ENCODE results near the gene POTEE. TPM values are rescaled to one million over a fixed set of nuclear protein-coding genes. Genes with fewer than 3 reads are reported as not detected.
"Not testable (repeated sequence)": the region's sequence is repeated elsewhere in the genome, so short reads cannot be mapped to it uniquely, and the experiment has no call there.

Gene POTEE
- total and polyA plus RNA-seq, 10 of the 15 experiments (the other 5 are each of a cell fraction or from before 2014, with no cell fraction given) = 0.02 to 1.2 (median 0.12) TPM; not detected in 1

DNA sequence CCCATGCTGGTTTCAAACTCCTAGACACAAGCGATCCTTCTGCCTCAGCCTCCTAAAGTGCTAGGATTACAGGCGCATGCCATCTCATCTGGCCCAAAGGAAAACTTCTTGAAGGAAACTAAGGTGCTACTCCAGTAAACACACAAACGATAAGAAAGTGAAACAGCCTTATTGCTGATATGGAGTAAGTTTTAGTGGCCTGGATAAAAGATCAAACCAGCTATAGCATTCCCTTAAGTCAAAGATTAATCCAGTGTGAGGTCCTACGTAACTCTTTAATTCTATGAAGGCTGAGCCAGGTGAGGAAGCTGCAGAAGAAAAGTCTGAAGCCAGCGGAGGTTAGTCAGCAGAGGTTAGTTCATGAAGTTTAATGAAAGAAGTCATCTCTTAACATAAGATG lies 40.8 kb upstream of the POTEE start:
- no peaks in the 10 kb centered on the region for H3K36me3 ChIP-seq (ENCODE audit: control insufficient read depth in 2 of 2, insufficient read depth in 2 of 2, low read length in 1 of 2)
- ChIA-PET CTCF (no interaction called here), RAD21 (ENCODE audit: unreplicated experiment) (no interaction called here), POLR2A (interaction anchor here (0.5 kb wide), 1 partner anchor 137 kb away, joined by 4 read pairs; no protein-coding TSS in a partner anchor), SMC1A (ENCODE audit: uncharacterized antibody, unreplicated experiment) (no interaction called here)
- no peak overlapping the region for H2AFZ ChIP-seq (ENCODE audit: control insufficient read depth, low read depth, low read length)
- H3K27me3 ChIP-seq (replicated peaks in 1 of 2; ENCODE audit: control insufficient read depth in 2 of 2, insufficient read depth in 2 of 2, low read length in 1 of 2) = no peaks in the 10 kb centered on the region
- no peak overlapping the region for H3K27ac ChIP-seq (ENCODE audit: control insufficient read depth, insufficient read depth)
- no peak for ATAC-seq
- H3K9ac ChIP-seq (ENCODE audit: control insufficient read depth, insufficient read depth, low read length) = no peak overlapping the region
- intact Hi-C loops (cut with micrococcal nuclease; ENCODE audit: unreplicated experiment) (no loop called here), in situ Hi-C loops (cut with MboI) (loop anchor here (25.0 kb wide), 1 partner anchor 969 kb away; no protein-coding TSS in a partner anchor)
- H3K4me3 ChIP-seq = no peak overlapping the region
- H3K4me1 ChIP-seq (ENCODE audit: control insufficient read depth, insufficient read depth, low read length) = no peaks in the 10 kb centered on the region
- no peak for FAIRE-seq
- H3K79me2 ChIP-seq (ENCODE audit: control insufficient read depth, insufficient read depth, low read length) = no peaks in the 10 kb centered on the region
- TF ChIP-seq SP1 (IDR thresholded peaks at IDR 0.05; ENCODE audit: low read depth, low read length) = no peak
- H4K20me1 ChIP-seq (ENCODE audit: control insufficient read depth, insufficient read depth) = no peaks in the 10 kb centered on the region
- no peak for DNase-seq (ENCODE audit: low read depth, low spot score)
- no peak overlapping the region for H3K4me2 ChIP-seq (ENCODE audit: control insufficient read depth, insufficient read depth)
- 59% methylated on average over 5 of the region's 5 CpGs for WGBS (ENCODE audit: insufficient coverage, insufficient replicate concordance, low lambda C conversion rate, missing lambda C conversion rate)
- H3K9me3 ChIP-seq (replicated peaks; ENCODE audit: control insufficient read depth, insufficient read depth, low read length) = no peaks in the 10 kb centered on the region
- no TSS peak for BruUV-seq (replicated peaks)

- POLR2A ChIA-PET; RAD21 ChIA-PET (ENCODE audit: unreplicated experiment); H3K4me2 ChIP-seq (ENCODE audit: control insufficient read depth, insufficient read depth); intact Hi-C loops (cut with micrococcal nuclease; ENCODE audit: unreplicated experiment); DNase-seq (ENCODE audit: low read depth, low spot score); CTCF ChIA-PET; in situ Hi-C loops (cut with MboI); FAIRE-seq; H3K4me3 ChIP-seq; SMC1A ChIA-PET (ENCODE audit: uncharacterized antibody, unreplicated experiment); H3K27me3 ChIP-seq (replicated peaks in 1 of 2; ENCODE audit: control insufficient read depth in 2 of 2, insufficient read depth in 2 of 2, low read length in 1 of 2); ATAC-seq; H3K4me1 ChIP-seq (ENCODE audit: control insufficient read depth, insufficient read depth, low read length); H3K79me2 ChIP-seq (ENCODE audit: control insufficient read depth, insufficient read depth, low read length); H3K27ac ChIP-seq (ENCODE audit: control insufficient read depth, insufficient read depth); H3K9me3 ChIP-seq (replicated peaks; ENCODE audit: control insufficient read depth, insufficient read depth, low read length); H3K9ac ChIP-seq (ENCODE audit: control insufficient read depth, insufficient read depth, low read length); H4K20me1 ChIP-seq (ENCODE audit: control insufficient read depth, insufficient read depth); BruUV-seq (replicated peaks); H3K36me3 ChIP-seq (ENCODE audit: control insufficient read depth in 2 of 2, insufficient read depth in 2 of 2, low read length in 1 of 2); H2AFZ ChIP-seq (ENCODE audit: control insufficient read depth, low read depth, low read length): not testable (repeated sequence)
- 15% methylated on average over 10 of the region's 10 CpGs for WGBS (ENCODE audit: insufficient coverage, insufficient replicate concordance, low lambda C conversion rate, missing lambda C conversion rate)
These were observed 31.3 kb upstream of the POTEE start for GRCh38 chr2:131178050-131178449.

DNA sequence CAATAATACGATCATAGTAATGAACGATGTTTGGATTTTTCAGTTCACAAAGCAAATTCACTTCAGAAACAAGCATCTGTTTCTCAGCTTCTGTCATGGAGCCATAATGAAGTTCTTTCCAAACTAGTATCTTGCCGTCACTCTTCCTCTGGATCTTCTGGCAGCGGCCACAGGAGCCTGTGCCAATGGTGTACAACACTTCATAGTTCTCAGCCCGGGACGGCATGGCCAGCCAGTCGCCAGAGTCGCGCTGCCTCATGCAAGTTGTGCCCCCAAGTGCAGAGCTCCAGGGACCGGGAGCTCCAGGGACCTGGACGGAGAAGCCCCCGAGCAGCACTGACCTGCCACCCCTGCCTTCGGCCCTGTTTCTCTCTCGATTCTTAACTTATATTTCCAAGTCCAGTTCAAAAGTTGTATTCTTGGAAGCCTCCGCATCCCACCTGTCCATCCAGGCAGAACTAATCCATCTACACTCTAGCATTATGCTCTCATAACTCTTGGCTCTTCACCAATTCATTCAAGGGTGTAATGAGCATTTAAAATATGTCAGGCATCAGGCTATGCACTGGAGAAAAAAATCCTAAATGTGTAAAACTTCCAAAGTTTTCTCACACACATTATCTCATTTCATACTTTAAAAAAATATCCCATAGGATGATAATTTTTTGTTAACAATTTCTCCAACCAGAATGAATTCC lies 30.5 kb upstream of the POTEE start:
- H3K4me1 ChIP-seq (ENCODE audit: control insufficient read depth, insufficient read depth, low read length); H3K9ac ChIP-seq (ENCODE audit: control insufficient read depth, insufficient read depth, low read length); ATAC-seq; H3K27me3 ChIP-seq (replicated peaks in 1 of 2; ENCODE audit: control insufficient read depth in 2 of 2, insufficient read depth in 2 of 2, low read length in 1 of 2); DNase-seq (ENCODE audit: low read depth, low spot score); in situ Hi-C loops (cut with MboI); RAD21 ChIA-PET (ENCODE audit: unreplicated experiment); H3K27ac ChIP-seq (ENCODE audit: control insufficient read depth, insufficient read depth); H2AFZ ChIP-seq (ENCODE audit: control insufficient read depth, low read depth, low read length); H3K9me3 ChIP-seq (replicated peaks; ENCODE audit: control insufficient read depth, insufficient read depth, low read length); H3K4me2 ChIP-seq (ENCODE audit: control insufficient read depth, insufficient read depth); SMC1A ChIA-PET (ENCODE audit: uncharacterized antibody, unreplicated experiment); H3K79me2 ChIP-seq (ENCODE audit: control insufficient read depth, insufficient read depth, low read length); BruUV-seq (replicated peaks); H3K4me3 ChIP-seq; POLR2A ChIA-PET; intact Hi-C loops (cut with micrococcal nuclease; ENCODE audit: unreplicated experiment); H3K36me3 ChIP-seq (ENCODE audit: control insufficient read depth in 2 of 2, insufficient read depth in 2 of 2, low read length in 1 of 2); FAIRE-seq; H4K20me1 ChIP-seq (ENCODE audit: control insufficient read depth, insufficient read depth); CTCF ChIA-PET: not testable (repeated sequence)
- 37% methylated on average over 15 of the region's 15 CpGs for WGBS (ENCODE audit: insufficient coverage, insufficient replicate concordance, low lambda C conversion rate, missing lambda C conversion rate)

DNA sequence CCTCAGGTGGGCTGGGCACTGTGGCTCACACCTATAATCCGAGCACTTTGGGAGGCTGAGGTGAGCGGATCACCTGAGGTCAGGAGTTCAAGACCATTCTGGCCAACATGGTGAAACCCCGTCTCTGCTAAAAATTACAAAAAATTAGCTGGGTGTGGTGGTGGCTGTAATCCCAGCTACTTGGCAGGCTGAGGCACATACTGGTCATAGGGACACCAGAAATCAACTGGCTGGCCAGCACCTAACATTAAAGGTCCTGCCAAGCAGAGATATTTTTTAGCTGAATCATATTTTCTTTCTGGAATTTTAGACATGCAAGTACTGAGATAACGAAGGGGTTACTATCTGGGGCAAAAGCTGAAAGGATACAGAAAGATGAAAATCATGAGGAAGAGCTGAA lies 27.9 kb upstream of the POTEE start:
- POLR2A ChIA-PET; H3K9me3 ChIP-seq (replicated peaks; ENCODE audit: control insufficient read depth, insufficient read depth, low read length); H3K27me3 ChIP-seq (replicated peaks in 1 of 2; ENCODE audit: control insufficient read depth in 2 of 2, insufficient read depth in 2 of 2, low read length in 1 of 2); H3K4me2 ChIP-seq (ENCODE audit: control insufficient read depth, insufficient read depth); H3K9ac ChIP-seq (ENCODE audit: control insufficient read depth, insufficient read depth, low read length); intact Hi-C loops (cut with micrococcal nuclease; ENCODE audit: unreplicated experiment); CTCF ChIA-PET; H2AFZ ChIP-seq (ENCODE audit: control insufficient read depth, low read depth, low read length); in situ Hi-C loops (cut with MboI); H3K4me1 ChIP-seq (ENCODE audit: control insufficient read depth, insufficient read depth, low read length); H3K27ac ChIP-seq (ENCODE audit: control insufficient read depth, insufficient read depth); H3K79me2 ChIP-seq (ENCODE audit: control insufficient read depth, insufficient read depth, low read length); BruUV-seq (replicated peaks); FAIRE-seq; DNase-seq (ENCODE audit: low read depth, low spot score); H3K4me3 ChIP-seq; RAD21 ChIA-PET (ENCODE audit: unreplicated experiment); H4K20me1 ChIP-seq (ENCODE audit: control insufficient read depth, insufficient read depth); ATAC-seq; H3K36me3 ChIP-seq (ENCODE audit: control insufficient read depth in 2 of 2, insufficient read depth in 2 of 2, low read length in 1 of 2); SMC1A ChIA-PET (ENCODE audit: uncharacterized antibody, unreplicated experiment): not testable (repeated sequence)
- 11% methylated on average over 4 of the region's 4 CpGs for WGBS (ENCODE audit: insufficient coverage, insufficient replicate concordance, low lambda C conversion rate, missing lambda C conversion rate)

Data from GM12878 (cell line).